HEK293 (cell line): ENCODE measurements around the gene KCNAB2.

Experiments used
- CTCF ChIA-PET: fragments of 350-600 bp; formaldehyde crosslinking; extraction: SDS; loops from one replicate; lab custom pipeline; 2021; ENCODE audit warnings: antibody characterized with exemption; lab: Yijun Ruan, JAX
- POLR2A ChIA-PET: fragments of 300-600 bp; formaldehyde crosslinking; extraction: SDS; loops from one replicate; lab custom pipeline; 2020; ENCODE audit warnings: antibody characterized with exemption, inconsistent platforms; lab: Yijun Ruan, JAX
- H3K27ac ChIP-seq: fragments of 200-500 bp; sonication (Bioruptor generic); 2 replicates; pipeline ENCODE4 v1.5.1; 2014; ENCODE audit warnings: low read depth, low read length, control low read depth, inconsistent platforms; ENCODE audit errors: extremely low read depth
- H3K36me3 ChIP-seq, 2 experiments: fragments of 200-500 bp in 1 of 2; sonication (Bioruptor generic) in 1 of 2; 1 replicate in 1 of 2; 2 replicates in 1 of 2; pipeline ENCODE4 v1.5.1; 2014 to 2017; ENCODE audit warnings: inconsistent platforms in 2 of 2, low read length in 2 of 2; ENCODE audit not compliant: control insufficient read depth in 2 of 2, insufficient read depth in 1 of 2
- H3K4me1 ChIP-seq: fragments of 200-500 bp; sonication (Bioruptor generic); 2 replicates; pipeline ENCODE4 v1.5.1; 2014; ENCODE audit warnings: mild to moderate bottlenecking, low read length, inconsistent platforms; ENCODE audit not compliant: control insufficient read depth, insufficient read depth
- H3K4me3 ChIP-seq: 2 replicates; pipeline ENCODE4 v1.5.1; 2011; ENCODE audit warnings: low read depth, mild to moderate bottlenecking, control low read depth, low read length, moderate library complexity
- H3K9me3 ChIP-seq: fragments of 200-500 bp; sonication (Bioruptor generic); 2 replicates; pipeline ENCODE4 v1.5.1; 2014; ENCODE audit warnings: low read depth, low read length, inconsistent platforms; ENCODE audit not compliant: control insufficient read depth, insufficient read depth
- ATF2 ChIP-seq: fragments of 450-650 bp; formaldehyde crosslinking; IDR thresholded peaks from 2 replicates; pipeline ENCODE4 v1.5.1; 2016; ENCODE audit warnings: missing biosample characterization, missing genetic modification characterization, low read depth
- GFI1B ChIP-seq: fragments of 450-650 bp; formaldehyde crosslinking; IDR thresholded peaks from 2 replicates; pipeline ENCODE4 v1.5.1; 2016; ENCODE audit warnings: missing biosample characterization, missing genetic modification characterization
- GLI2 ChIP-seq: fragments of 450-650 bp; formaldehyde crosslinking; IDR thresholded peaks from 2 replicates; pipeline ENCODE4; 2017; ENCODE audit warnings: missing biosample characterization, missing genetic modification characterization, low read depth, borderline replicate concordance
- GLIS1 ChIP-seq: fragments of 450-650 bp; formaldehyde crosslinking; IDR thresholded peaks from 2 replicates; pipeline ENCODE4 v1.5.1; 2016; ENCODE audit warnings: missing biosample characterization, missing genetic modification characterization
- SCRT1 ChIP-seq: fragments of 450-650 bp; formaldehyde crosslinking; IDR thresholded peaks from 2 replicates; pipeline ENCODE4 v1.5.1; 2016; ENCODE audit warnings: missing biosample characterization, missing genetic modification characterization, borderline replicate concordance
- ZBTB44 ChIP-seq: fragments of 450-650 bp; IDR thresholded peaks from 2 replicates; pipeline ENCODE4 v1.5.1; 2018; ENCODE audit warnings: missing biosample characterization, mild to moderate bottlenecking, missing genetic modification characterization
- ZEB2 ChIP-seq: fragments of 450-650 bp; formaldehyde crosslinking; IDR thresholded peaks from 2 replicates; pipeline ENCODE4 v1.5.1; 2016; ENCODE audit warnings: missing biosample characterization, missing genetic modification characterization
- ZFHX2 ChIP-seq: fragments of 450-650 bp; formaldehyde crosslinking; conservative IDR thresholded peaks from 2 replicates; pipeline ENCODE4 v1.5.1; 2016; ENCODE audit warnings: missing biosample characterization, missing genetic modification characterization
- ZNF114 ChIP-seq: fragments of 450-650 bp; formaldehyde crosslinking; IDR thresholded peaks from 2 replicates; pipeline ENCODE4 v1.5.0; 2017; ENCODE audit warnings: missing biosample characterization, missing genetic modification characterization
- ZNF133 ChIP-seq: fragments of 450-650 bp; formaldehyde crosslinking; IDR thresholded peaks from 2 replicates; pipeline ENCODE4 v1.5.1; 2016; ENCODE audit warnings: missing biosample characterization, missing genetic modification characterization
- ZNF155 ChIP-seq: fragments of 450-650 bp; formaldehyde crosslinking; IDR thresholded peaks from 2 replicates; pipeline ENCODE4 v1.5.1; 2016; ENCODE audit warnings: missing biosample characterization, missing genetic modification characterization
- ZNF157 ChIP-seq: fragments of 450-650 bp; formaldehyde crosslinking; IDR thresholded peaks from 2 replicates; pipeline ENCODE4 v1.5.1; 2016; ENCODE audit warnings: missing biosample characterization, missing genetic modification characterization
- ZNF19 ChIP-seq: fragments of 450-650 bp; formaldehyde crosslinking; IDR thresholded peaks from 2 replicates; pipeline ENCODE4; 2016; ENCODE audit warnings: missing biosample characterization, missing genetic modification characterization, low read depth
- ZNF473 ChIP-seq: fragments of 450-650 bp; formaldehyde crosslinking; IDR thresholded peaks from 2 replicates; pipeline ENCODE4 v1.5.1; 2017; ENCODE audit warnings: missing biosample characterization, missing genetic modification characterization
- ZNF529 ChIP-seq: fragments of 450-650 bp; formaldehyde crosslinking; IDR thresholded peaks from 2 replicates; pipeline ENCODE4 v1.5.1; 2017; ENCODE audit warnings: missing genetic modification characterization, missing biosample characterization; ENCODE audit not compliant: insufficient replicate concordance
- ZNF544 ChIP-seq: fragments of 450-650 bp; formaldehyde crosslinking; IDR thresholded peaks from 2 replicates; pipeline ENCODE4 v1.5.0; 2017; ENCODE audit warnings: missing biosample characterization, missing genetic modification characterization
- ZNF555 ChIP-seq: fragments of 450-650 bp; formaldehyde crosslinking; conservative IDR thresholded peaks from 2 replicates; pipeline ENCODE4 v1.5.1; 2017; ENCODE audit warnings: missing biosample characterization, mild to moderate bottlenecking, missing genetic modification characterization, inconsistent platforms
- ZNF561 ChIP-seq: fragments of 450-650 bp; IDR thresholded peaks from 2 replicates; pipeline ENCODE4 v1.5.1; 2018; ENCODE audit warnings: missing biosample characterization, missing genetic modification characterization, borderline replicate concordance
- ZNF610 ChIP-seq: fragments of 450-650 bp; formaldehyde crosslinking; IDR thresholded peaks from 2 replicates; pipeline ENCODE4 v1.5.1; 2016; ENCODE audit warnings: missing biosample characterization, missing genetic modification characterization, borderline replicate concordance
- ZNF76 ChIP-seq: fragments of 450-650 bp; formaldehyde crosslinking; IDR thresholded peaks from 2 replicates; pipeline ENCODE4; 2016; ENCODE audit warnings: low read depth, missing biosample characterization, missing genetic modification characterization, borderline replicate concordance
- ZNF791 ChIP-seq: fragments of 450-650 bp; formaldehyde crosslinking; IDR thresholded peaks from 2 replicates; pipeline ENCODE4 v1.5.1; 2016; ENCODE audit warnings: missing biosample characterization, missing genetic modification characterization
- TF ChIP-seq, protein P1 (sequence below): fragments of 450-650 bp; formaldehyde crosslinking; IDR thresholded peaks from 2 replicates; pipeline ENCODE4 v1.5.1; 2016; ENCODE audit warnings: missing biosample characterization, missing genetic modification characterization
- TF ChIP-seq, protein P2 (sequence below): fragments of 450-650 bp; formaldehyde crosslinking; IDR thresholded peaks from 2 replicates; pipeline ENCODE4; 2016; ENCODE audit warnings: missing biosample characterization, missing genetic modification characterization

KCNAB2 gene

DNA sequence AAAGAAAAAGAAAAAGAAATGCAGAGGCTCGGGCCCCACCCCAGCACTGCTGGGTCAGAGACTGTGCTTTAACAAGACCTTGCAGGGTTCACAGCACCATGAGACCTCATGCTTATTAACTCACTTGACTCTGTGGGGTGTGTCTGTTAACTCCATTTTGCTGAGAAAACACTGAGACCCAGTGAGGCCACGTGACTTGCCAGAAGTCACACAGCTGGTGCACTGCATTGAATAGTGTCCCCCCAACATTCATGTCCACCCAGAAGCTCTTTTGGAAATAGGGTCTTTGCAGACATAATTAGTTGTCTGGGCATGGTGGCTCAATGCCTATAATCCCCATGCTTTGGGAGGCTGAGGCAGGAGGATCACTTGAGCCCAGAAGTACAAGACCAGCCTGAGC, 94.7 kb downstream of the KCNAB2 start:
- Histone ChIP-seq H3K36me3 (no peaks in the 10 kb centered on the region), H3K4me3 (no peak overlapping the region), H3K27ac (no peak overlapping the region), H3K4me1 (no peaks in the 10 kb centered on the region)
- CTCF ChIA-PET = no interaction called here
- POLR2A ChIA-PET = no interaction called here
- no peak for TF ChIP-seq ZBTB44
- no peak for TF ChIP-seq ZNF133 (tag by site-specific recombination)
- no peak for TF ChIP-seq GFI1B (tag by site-specific recombination)
- TF ChIP-seq, all 188 proteins: peak for 0
- no peaks in the 10 kb centered on the region for H3K9me3 ChIP-seq

DNA sequence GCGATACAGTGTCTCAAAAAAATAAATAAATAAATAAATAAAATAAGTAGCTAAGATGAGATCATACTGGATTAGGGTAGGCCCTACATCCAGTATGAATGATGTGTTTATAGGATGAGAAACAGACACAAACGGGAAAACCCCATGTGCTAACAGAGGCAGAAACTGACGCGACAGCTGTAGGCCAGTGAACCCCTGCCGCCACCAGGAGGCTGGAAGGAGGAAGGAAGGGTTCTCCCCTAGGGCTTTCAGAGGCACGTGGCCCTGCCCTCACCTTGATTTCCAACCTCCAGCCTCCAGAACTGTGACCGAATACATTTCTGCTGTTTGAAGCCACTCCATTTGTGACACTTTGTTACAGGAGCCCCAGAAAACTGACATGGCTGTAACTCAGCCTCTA, 95.9 kb downstream of the KCNAB2 start:
- H3K27ac ChIP-seq = no peak overlapping the region
- POLR2A ChIA-PET = no interaction called here
- H3K4me3 ChIP-seq = no peak overlapping the region
- no peaks in the 10 kb centered on the region for H3K9me3 ChIP-seq
- H3K4me1 ChIP-seq = no peaks in the 10 kb centered on the region
- H3K36me3 ChIP-seq = no peaks in the 10 kb centered on the region
- CTCF ChIA-PET = no interaction called here
- TF ChIP-seq ZNF529 (tag by site-specific recombination) = no peak
- no peak for TF ChIP-seq GLI2 (tag by site-specific recombination)
- TF ChIP-seq, protein P1, sequence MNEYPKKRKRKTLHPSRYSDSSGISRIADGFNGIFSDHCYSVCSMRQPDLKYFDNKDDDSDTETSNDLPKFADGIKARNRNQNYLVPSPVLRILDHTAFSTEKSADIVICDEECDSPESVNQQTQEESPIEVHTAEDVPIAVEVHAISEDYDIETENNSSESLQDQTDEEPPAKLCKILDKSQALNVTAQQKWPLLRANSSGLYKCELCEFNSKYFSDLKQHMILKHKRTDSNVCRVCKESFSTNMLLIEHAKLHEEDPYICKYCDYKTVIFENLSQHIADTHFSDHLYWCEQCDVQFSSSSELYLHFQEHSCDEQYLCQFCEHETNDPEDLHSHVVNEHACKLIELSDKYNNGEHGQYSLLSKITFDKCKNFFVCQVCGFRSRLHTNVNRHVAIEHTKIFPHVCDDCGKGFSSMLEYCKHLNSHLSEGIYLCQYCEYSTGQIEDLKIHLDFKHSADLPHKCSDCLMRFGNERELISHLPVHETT (tag by site-specific recombination) = no peak
- TF ChIP-seq ZNF473 (tag by site-specific recombination) = no peak
- TF ChIP-seq ZNF114 = no peak
- no peak for TF ChIP-seq ZNF19 (tag by site-specific recombination)
- TF ChIP-seq ZNF76 (tag by site-specific recombination) = no peak
- TF ChIP-seq ZNF555 (tag by site-specific recombination) = no peak
- no peak for TF ChIP-seq ZFHX2
- TF ChIP-seq ZNF155 (tag by site-specific recombination) = no peak
- no peak for TF ChIP-seq ZNF157
- TF ChIP-seq ATF2 (tag by site-specific recombination) = no peak

DNA sequence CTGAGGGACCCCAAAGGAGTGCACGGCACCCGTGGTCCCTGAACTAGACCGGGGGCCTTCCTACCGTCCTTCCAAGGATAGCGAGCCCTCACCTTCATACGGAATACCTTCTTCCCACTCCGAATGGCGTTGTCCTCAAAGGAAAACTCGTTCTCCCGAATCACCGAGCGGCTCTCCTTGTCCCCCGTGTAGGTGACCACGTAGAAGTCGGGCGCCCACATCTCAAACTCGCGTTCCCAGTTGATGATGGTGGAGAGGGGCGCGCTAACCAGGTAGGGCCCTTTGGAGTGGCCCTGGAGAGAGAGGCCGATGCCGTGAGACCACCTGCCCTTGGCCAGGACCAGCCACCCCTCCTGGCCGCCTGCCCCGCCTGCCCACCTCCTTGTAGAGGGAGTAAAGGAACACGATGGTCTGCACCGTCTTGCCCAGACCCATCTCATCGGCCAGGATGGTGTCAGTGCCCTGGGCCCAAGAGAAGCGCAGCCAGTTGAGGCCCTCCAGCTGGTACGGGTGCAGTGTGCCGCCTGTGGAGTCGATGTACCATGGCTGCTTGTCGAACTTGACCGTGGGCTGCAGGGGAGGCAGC, 96.4 kb downstream of the KCNAB2 start:
- CTCF ChIA-PET = no interaction called here
- POLR2A ChIA-PET = no interaction called here
- Histone ChIP-seq H3K4me1 (no peaks in the 10 kb centered on the region), H3K9me3 (no peaks in the 10 kb centered on the region), H3K4me3 (no peak overlapping the region), H3K27ac (no peak overlapping the region), H3K36me3 (no peaks in the 10 kb centered on the region)
- TF ChIP-seq ZNF544 (no peak), SCRT1 (tag by site-specific recombination) (no peak), ZNF561 (tag by site-specific recombination) (no peak), ZNF610 (tag by site-specific recombination) (no peak), ZNF791 (tag by site-specific recombination) (no peak), ZEB2 (tag by site-specific recombination) (no peak), GLIS1 (tag by site-specific recombination) (no peak)
- TF ChIP-seq, protein P2, sequence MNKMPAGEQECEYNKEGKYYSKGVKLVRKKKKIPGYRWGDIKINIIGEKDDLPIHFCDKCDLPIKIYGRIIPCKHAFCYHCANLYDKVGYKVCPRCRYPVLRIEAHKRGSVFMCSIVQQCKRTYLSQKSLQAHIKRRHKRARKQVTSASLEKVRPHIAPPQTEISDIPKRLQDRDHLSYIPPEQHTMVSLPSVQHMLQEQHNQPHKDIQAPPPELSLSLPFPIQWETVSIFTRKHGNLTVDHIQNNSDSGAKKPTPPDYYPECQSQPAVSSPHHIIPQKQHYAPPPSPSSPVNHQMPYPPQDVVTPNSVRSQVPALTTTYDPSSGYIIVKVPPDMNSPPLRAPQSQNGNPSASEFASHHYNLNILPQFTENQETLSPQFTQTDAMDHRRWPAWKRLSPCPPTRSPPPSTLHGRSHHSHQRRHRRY (tag by site-specific recombination) = no peak
